Measurements from ENCODE around the gene FEN1. TPM values are rescaled to one million over a fixed set of nuclear protein-coding genes. Genes with fewer than 3 reads are reported as not detected.

Gene FEN1
- polyA plus RNA-seq (2011; rRNA removed) (36.3 and 38.4 TPM in 2 replicates), polyA plus RNA-seq (2017; fragmentation: RNase III; extraction: RNeasy Plus Mini Kit Qiagen cat#74134 plus additional on column Dnase treatment) (99.7 to 105 TPM (median 104 TPM) in 3 replicates), polyA minus RNA-seq (2011; rRNA and poly(A)+ RNA removed) (38.6 and 47.2 TPM in 2 replicates)
- 65.4 and 69.1 TPM in 2 replicates for polyA plus RNA-seq (2012; cell fraction: cytosol; rRNA removed)
- 61.1 and 70.5 TPM in 2 replicates for polyA plus RNA-seq (2012; cell fraction: nucleus; rRNA removed)

GRCh38 chr11:61792310-61793082 is at the start of gene FEN1, which contains the start of gene TMEM258:
Gene FEN1 (plus strand): TSS chr11:61792911. CDS start chr11:61795362, 2,451 bp downstream.
Gene TMEM258 (minus strand): TSS chr11:61792599. CDS start chr11:61792558, 41 bp downstream.
- Histone ChIP-seq H3K4me1 (peaks cover 24% of the 10 kb centered on the region; the same call in 1 of the 3 replicates), H3K27ac (peak within 1 kb of the TSS; percentile 92 to 100), H3K9me3 (no peaks in the 10 kb centered on the region), H3K4me2 (peak within 1 kb of the TSS; percentile 76), H3K4me3 (peak within 1 kb of the TSS; percentile 56)
- WGBS (ENCODE audit: missing lambda C conversion rate): under 1% methylated on average over 53 of the region's 61 CpGs
- DNase-seq (ENCODE audit: low read depth in 1 of 2, low spot score in 1 of 2) (peak; percentile 92 to 95), FAIRE-seq (no peak), ATAC-seq (peak; percentile 84 to 90)
- ChIA-PET CTCF (interaction anchor here (0.6 to 10.3 kb wide), 12 partner anchors 9 to 315 kb away, joined by 3 to 147 read pairs (median 4); partner anchors contain the start of genes FADS1 and MYRF), POLR2A (interaction anchor here (1.0 to 2.5 kb wide), 5 partner anchors 10 to 320 kb away, joined by 3 to 17 read pairs (median 4); partner anchors contain the start of gene FADS2)
- TF ChIP-seq CBX2 (IDR thresholded peaks at IDR 0.05; ENCODE audit: borderline replicate concordance, low read depth): no peak
- no peak for TF ChIP-seq KDM1A (IDR thresholded peaks at IDR 0.05; ENCODE audit: low read depth)
- TF ChIP-seq NFE2L2 (conservative IDR thresholded peaks at IDR 0.05; ENCODE audit: low read length): no peak
- TF ChIP-seq HOXB13 (CRISPR knock-in tag; IDR thresholded peaks at IDR 0.05; ENCODE audit: low read depth): no peak
- TF ChIP-seq EHMT2 (IDR thresholded peaks at IDR 0.05; ENCODE audit: low read depth): no peak
- TF ChIP-seq ZSCAN20 (CRISPR knock-in tag; IDR thresholded peaks at IDR 0.05): no peak
- TF ChIP-seq ESRRA (IDR thresholded peaks at IDR 0.05; ENCODE audit: borderline replicate concordance, low read length): no peak
- TF ChIP-seq TFCP2L1 (CRISPR knock-in tag; IDR thresholded peaks at IDR 0.05): peak; percentile 33; the same call in 1 of the 2 replicates
- no peak; the same call in 1 of the 2 replicates for TF ChIP-seq MYC (IDR thresholded peaks at IDR 0.05; ENCODE audit: borderline replicate concordance, low read length)
- no peak for TF ChIP-seq HMGXB4 (CRISPR knock-in tag; IDR thresholded peaks at IDR 0.05; ENCODE audit: borderline replicate concordance)
- no peak for TF ChIP-seq MAZ (IDR thresholded peaks at IDR 0.05; ENCODE audit: borderline replicate concordance, low read depth, low read length)
- no peak for TF ChIP-seq HES2 (IDR thresholded peaks at IDR 0.05)
- no peak for TF ChIP-seq ZFP36 (IDR thresholded peaks at IDR 0.05; ENCODE audit: borderline replicate concordance, partially characterized antibody)
- TF ChIP-seq FOXS1 (CRISPR knock-in tag; IDR thresholded peaks at IDR 0.05): no peak
- TF ChIP-seq HDAC2 (IDR thresholded peaks at IDR 0.05): peak; percentile 44; the same call in 1 of the 2 replicates
- TF ChIP-seq FOSL2 (IDR thresholded peaks at IDR 0.05): no peak
- TF ChIP-seq FOSL2 (CRISPR knock-in tag; IDR thresholded peaks at IDR 0.05): no peak
- TF ChIP-seq POLR2A (IDR thresholded peaks at IDR 0.05; ENCODE audit: low read length): peak; percentile 79
- no peak for TF ChIP-seq RARB (CRISPR knock-in tag; IDR thresholded peaks at IDR 0.05)
- TF ChIP-seq USF2 (IDR thresholded peaks at IDR 0.05): peak; percentile 97
- no peak; the same call in 1 of the 2 replicates for TF ChIP-seq POLR2AphosphoS2 (conservative IDR thresholded peaks at IDR 0.05; ENCODE audit: low read length)
- no peak for TF ChIP-seq CBX8 (IDR thresholded peaks at IDR 0.05)
- peak; percentile 82; the same call in 1 of the 2 replicates for TF ChIP-seq PHF8 (IDR thresholded peaks at IDR 0.05; ENCODE audit: borderline replicate concordance, low read depth)
- peak; percentile 68; the same call in 1 of the 2 replicates for TF ChIP-seq ATOH8 (CRISPR knock-in tag; IDR thresholded peaks at IDR 0.05; ENCODE audit: low read depth)
- no peak for TF ChIP-seq RFX5 (IDR thresholded peaks at IDR 0.05)
- no peak for TF ChIP-seq HOXA7 (CRISPR knock-in tag; IDR thresholded peaks at IDR 0.05)
- TF ChIP-seq PBX3 (IDR thresholded peaks at IDR 0.05): 0 out of 2 replicates have a peak, but pooled peaks have one; percentile 34
- TF ChIP-seq EP300 (IDR thresholded peaks at IDR 0.05): no peak
- TF ChIP-seq FOSB (CRISPR knock-in tag; IDR thresholded peaks at IDR 0.05): no peak
- no peak for TF ChIP-seq CHD4 (IDR thresholded peaks at IDR 0.05; ENCODE audit: borderline replicate concordance)
- no peak for TF ChIP-seq CEBPB (IDR thresholded peaks at IDR 0.05)
- TF ChIP-seq TP53 (CRISPR knock-in tag; IDR thresholded peaks at IDR 0.05): 0 out of 2 replicates have a peak, but pooled peaks have one; percentile 18
- TF ChIP-seq JUN (IDR thresholded peaks at IDR 0.05): peak; percentile 75 to 81

Data from A549 (cell line).